IMR-90 (cell line): Measurements from ENCODE around the gene SNRPA1. TPM values are rescaled to one million over a fixed set of nuclear protein-coding genes. Genes with fewer than 3 reads are reported as not detected.

Experiments
- ATAC-seq: fragments of 200-7000 bp; cut with Tn5 transposase; 2 replicates; pipeline ENCODE4 v1.9.1; 2020; ENCODE audit warnings: low read depth, mild to moderate bottlenecking, moderate library complexity
- BruUV-seq: library from RNA; stranded (reverse); fragments of 400-500 nt; replicated peaks from 2 replicates; lab custom pipeline; 2021; lab: Mats Ljungman, UMichigan
- CTCF ChIA-PET: fragments of 300-600 bp; formaldehyde crosslinking; extraction: SDS; loops from one replicate; lab custom pipeline; 2021; ENCODE audit warnings: antibody characterized with exemption; lab: Yijun Ruan, JAX
- POLR2A ChIA-PET: fragments of 300-600 bp; sonication (Branson Sonifier 250); formaldehyde crosslinking; loops from one replicate; lab custom pipeline; 2022; ENCODE audit warnings: antibody characterized with exemption; ENCODE audit not compliant: unreplicated experiment; lab: Charles Lee
- DNase-seq: peaks from one replicate; pipeline ENCODE4 v3.0.0; 2013
- H2AFZ ChIP-seq: replicated peaks from 2 replicates; pipeline ENCODE3; 2013; ENCODE audit warnings: low read length, mild to moderate bottlenecking; ENCODE audit not compliant: poor library complexity
- H2AK5ac ChIP-seq: 2 replicates; pipeline ENCODE4 v1.6.1; 2013; ENCODE audit warnings: low read depth, low read length, inconsistent platforms
- H2AK9ac ChIP-seq: replicated peaks from 2 replicates; pipeline ENCODE3; 2013; ENCODE audit warnings: mild to moderate bottlenecking, low read depth, low read length, moderate library complexity; ENCODE audit not compliant: poor library complexity
- H2BK120ac ChIP-seq: 2 replicates; pipeline ENCODE4 v1.6.1; 2013; ENCODE audit warnings: low read depth, low read length, inconsistent platforms
- H2BK15ac ChIP-seq: 3 replicates; pipeline ENCODE4 v1.6.1; 2013; ENCODE audit warnings: low read depth, low read length, inconsistent platforms
- H2BK20ac ChIP-seq: 2 replicates; pipeline ENCODE4 v1.6.1; 2013; ENCODE audit warnings: low read depth, mild to moderate bottlenecking, inconsistent platforms, low read length, moderate library complexity
- H2BK5ac ChIP-seq: 2 replicates; pipeline ENCODE4 v1.6.1; 2013; ENCODE audit warnings: mild to moderate bottlenecking, low read depth, low read length, inconsistent platforms; ENCODE audit not compliant: poor library complexity, severe bottlenecking
- H3K14ac ChIP-seq: replicated peaks from 2 replicates; pipeline ENCODE4 v1.6.1; 2013; ENCODE audit warnings: low read depth, low read length, inconsistent platforms
- H3K18ac ChIP-seq: 2 replicates; pipeline ENCODE4 v1.6.1; 2013; ENCODE audit warnings: low read depth, low read length, control low read depth
- H3K23ac ChIP-seq: 2 replicates; pipeline ENCODE4 v1.6.1; 2013; ENCODE audit warnings: low read depth, low read length, inconsistent platforms
- H3K27ac ChIP-seq: 2 replicates; pipeline ENCODE4 v1.5.1; 2013; ENCODE audit warnings: mild to moderate bottlenecking, control low read depth, low read length; ENCODE audit not compliant: insufficient read depth
- H3K27me3 ChIP-seq: 2 replicates; pipeline ENCODE4 v1.6.1; 2013; ENCODE audit warnings: low read length; ENCODE audit not compliant: control insufficient read depth, insufficient read depth
- H3K36me3 ChIP-seq: 2 replicates; pipeline ENCODE4 v1.6.1; 2013; ENCODE audit warnings: low read length, mixed read lengths; ENCODE audit not compliant: control insufficient read depth, insufficient read depth
- H3K4ac ChIP-seq: 2 replicates; pipeline ENCODE4 v1.6.1; 2013; ENCODE audit warnings: low read depth, low read length, inconsistent platforms
- H3K4me1 ChIP-seq: 2 replicates; pipeline ENCODE4 v1.6.1; 2013; ENCODE audit warnings: low read length, mixed read lengths; ENCODE audit not compliant: control insufficient read depth, insufficient read depth
- H3K4me2 ChIP-seq: 2 replicates; pipeline ENCODE4 v1.6.1; 2013; ENCODE audit warnings: low read depth, mild to moderate bottlenecking, control low read depth, low read length, moderate library complexity
- H3K4me3 ChIP-seq: 2 replicates; pipeline ENCODE4 v1.5.1; 2013; ENCODE audit warnings: low read depth, mild to moderate bottlenecking, control low read depth, low read length, moderate library complexity; ENCODE audit not compliant: insufficient read depth
- H3K56ac ChIP-seq: 2 replicates; pipeline ENCODE4 v1.6.1; 2013; ENCODE audit warnings: low read length, inconsistent platforms; ENCODE audit not compliant: insufficient read depth; ENCODE audit errors: extremely low read depth
- H3K79me1 ChIP-seq, 2 experiments: 2 replicates each; pipeline ENCODE4 v1.6.1; 2013; ENCODE audit warnings: low read length in 2 of 2, inconsistent platforms in 1 of 2, low read depth in 1 of 2
- H3K9ac ChIP-seq: 2 replicates; pipeline ENCODE4 v1.6.1; 2013; ENCODE audit warnings: low read depth, low read length, control low read depth
- H3K9me1 ChIP-seq: 2 replicates; pipeline ENCODE4 v1.6.1; 2013; ENCODE audit warnings: low read length, inconsistent platforms; ENCODE audit not compliant: insufficient read depth
- H3K9me3 ChIP-seq: 2 replicates; pipeline ENCODE4 v1.6.1; 2013; ENCODE audit warnings: low read length; ENCODE audit not compliant: control insufficient read depth, insufficient read depth
- H4K20me1 ChIP-seq: 2 replicates; pipeline ENCODE4 v1.6.1; 2013; ENCODE audit warnings: low read length, inconsistent platforms; ENCODE audit not compliant: insufficient read depth
- H4K5ac ChIP-seq: 2 replicates; pipeline ENCODE4 v1.6.1; 2013; ENCODE audit warnings: mild to moderate bottlenecking, low read depth, low read length, control low read depth
- H4K8ac ChIP-seq, 2 experiments: 2 replicates each; pipeline ENCODE4 v1.6.1; 2013; ENCODE audit warnings: low read depth in 2 of 2, low read length in 2 of 2, control low read depth in 1 of 2, inconsistent platforms in 1 of 2
- H4K91ac ChIP-seq: 2 replicates; pipeline ENCODE4 v1.6.1; 2013; ENCODE audit warnings: low read depth, low read length, inconsistent platforms; ENCODE audit not compliant: insufficient read depth
- BHLHE40 ChIP-seq: fragments of 150-350 bp; IDR thresholded peaks from 2 replicates; pipeline ENCODE4 v1.6.1; 2016; ENCODE audit warnings: mild to moderate bottlenecking, low read depth, low read length
- CEBPB ChIP-seq: IDR thresholded peaks from 2 replicates; pipeline ENCODE4 v1.6.1; 2012; ENCODE audit warnings: low read depth, low read length, improper control_type of control experiment
- CHD1 ChIP-seq: IDR thresholded peaks from 2 replicates; pipeline ENCODE4 v1.6.1; 2012; ENCODE audit warnings: low read depth, low read length, improper control_type of control experiment
- CTCF ChIP-seq: conservative IDR thresholded peaks from 2 replicates; pipeline ENCODE4 v1.5.1; 2012; ENCODE audit warnings: mild to moderate bottlenecking, low read depth, low read length, improper control_type of control experiment
- ELK1 ChIP-seq: fragments of 150-350 bp; IDR thresholded peaks from 2 replicates; pipeline ENCODE4 v1.6.1; 2016; ENCODE audit warnings: low read depth, mild to moderate bottlenecking, low read length, moderate library complexity, borderline replicate concordance
- FOS ChIP-seq: fragments of 150-350 bp; IDR thresholded peaks from 2 replicates; pipeline ENCODE4 v1.6.1; 2016; ENCODE audit warnings: low read depth, low read length
- MAFK ChIP-seq: IDR thresholded peaks from 2 replicates; pipeline ENCODE4 v1.6.1; 2012; ENCODE audit warnings: low read depth, low read length, improper control_type of control experiment
- MAZ ChIP-seq: IDR thresholded peaks from 2 replicates; pipeline ENCODE4 v1.6.1; 2012; ENCODE audit warnings: low read depth, mild to moderate bottlenecking, low read length, improper control_type of control experiment, moderate library complexity, borderline replicate concordance
- POLR2A ChIP-seq: IDR thresholded peaks from 2 replicates; pipeline ENCODE4 v1.6.1; 2012; ENCODE audit warnings: mild to moderate bottlenecking, low read depth, low read length
- RCOR1 ChIP-seq: IDR thresholded peaks from 2 replicates; pipeline ENCODE4 v1.6.1; 2012; ENCODE audit warnings: mild to moderate bottlenecking, low read length, improper control_type of control experiment; ENCODE audit not compliant: insufficient replicate concordance
- SMC3 ChIP-seq: fragments of 150-350 bp; IDR thresholded peaks from 2 replicates; pipeline ENCODE4 v1.6.1; 2016; ENCODE audit warnings: low read depth, mild to moderate bottlenecking, antibody characterized with exemption, low read length, moderate library complexity
- USF2 ChIP-seq: fragments of 150-350 bp; IDR thresholded peaks from 2 replicates; pipeline ENCODE4 v1.6.1; 2017; ENCODE audit warnings: mild to moderate bottlenecking, antibody characterized with exemption, low read length, low read depth
- WGBS, 2 experiments: methylation state at CpG; one replicate each; pipeline versions ENCODE4 v1.1.5 to v1.1.7; 2013; ENCODE audit warnings: missing lambda C conversion rate in 2 of 2; ENCODE audit not compliant: insufficient read length in 1 of 2; ENCODE audit errors: extremely low coverage in 2 of 2; 5-methylcytosine and 5-hydroxymethylcytosine counted together
- dilution Hi-C: fragments of 300-500 bp; cut with HindIII; formaldehyde crosslinking; loops from one replicate; pipeline ENCODE4 v1.14.3; 2018; ENCODE audit warnings: low sequenced_read_pairs; ENCODE audit not compliant: unreplicated experiment
- in situ Hi-C: fragments of 300-500 bp; cut with MboI; formaldehyde crosslinking; loops from 3 replicates; pipeline ENCODE4 v1.14.3; 2019; ENCODE audit warnings: low sequenced_read_pairs, inconsistent platforms, mixed read lengths
- intact Hi-C: fragments of 100-400 bp; cut with micrococcal nuclease; formaldehyde crosslinking; loops from 2 replicates; pipeline ENCODE4 v1.10.0; 2022
- polyA plus RNA-seq, 3 experiments: library from polyadenylated mRNA; depleted of rRNA; stranded (reverse); fragments of >200 nt; gene quantifications; 2 replicates each; pipeline ENCODE4 v1.2.3, GENCODE V29; 2012; ENCODE audit warnings: low replicate concordance in 1 of 3
- total RNA-seq: library from RNA; depleted of rRNA; stranded (reverse); fragments of >200 nt; gene quantifications from 2 replicates; pipeline ENCODE4 v1.2.3, GENCODE V29; 2012

Gene SNRPA1
- total and polyA plus RNA-seq, 2 of the 4 experiments (the other 2 are of a cell fraction): 37.1 to 79.9 TPM

- in situ Hi-C loops (no loop called here), dilution Hi-C loops (no loop called here), intact Hi-C loops (no loop called here)
- TF ChIP-seq SMC3: no peak
- no peak for TF ChIP-seq CHD1
- no peak for TF ChIP-seq BHLHE40
- no peak for TF ChIP-seq RCOR1
- TF ChIP-seq CTCF: no peak
- TF ChIP-seq POLR2A: no peak
- no peak for TF ChIP-seq CEBPB
- TF ChIP-seq MAZ: no peak
- no peak for TF ChIP-seq USF2
- TF ChIP-seq FOS: no peak
- TF ChIP-seq ELK1: no peak
- no peak for TF ChIP-seq MAFK
- H2BK5ac ChIP-seq: no peak overlapping the region
- H4K8ac ChIP-seq: no peak overlapping the region
- no peak overlapping the region for H3K56ac ChIP-seq
- H2BK20ac ChIP-seq: no peak overlapping the region
- H2BK120ac ChIP-seq: no peak overlapping the region
- no peaks in the 10 kb centered on the region for H3K9me3 ChIP-seq
- no peaks in the 10 kb centered on the region for H3K36me3 ChIP-seq
- H3K14ac ChIP-seq: no peak overlapping the region
- 34% methylated on average over 5 of the region's 20 CpGs; no CpG with 5 or more reads in 1 of the 2 experiments for WGBS, 2 experiments
- no peak overlapping the region for H2AK5ac ChIP-seq
- H2BK15ac ChIP-seq: no peak overlapping the region
- no peak overlapping the region for H3K27ac ChIP-seq
- H3K4me1 ChIP-seq: no peaks in the 10 kb centered on the region
- H3K9me1 ChIP-seq: no peaks in the 10 kb centered on the region
- no peak overlapping the region for H3K23ac ChIP-seq
- no peak overlapping the region for H3K4ac ChIP-seq
- H3K18ac ChIP-seq: no peak overlapping the region
- no peak overlapping the region for H3K4me3 ChIP-seq
- no peak overlapping the region for H4K91ac ChIP-seq
- peak overlapping the region; percentile 14 for H2AFZ ChIP-seq
- no peak overlapping the region for H2AK9ac ChIP-seq
- BruUV-seq: no TSS peak
- ChIA-PET POLR2A (no interaction called here), CTCF (no interaction called here)
- H3K27me3 ChIP-seq: peaks cover 24% of the 10 kb centered on the region
- ATAC-seq (no peak), DNase-seq (no peak)
- no peaks in the 10 kb centered on the region for H3K79me1 ChIP-seq
- no peak overlapping the region for H3K4me2 ChIP-seq
- no peak overlapping the region for H4K5ac ChIP-seq
- no peak overlapping the region for H3K9ac ChIP-seq
- H4K20me1 ChIP-seq: no peaks in the 10 kb centered on the region
Observed at GRCh38 chr15:101308604-101309435, 13.8 kb upstream of the SNRPA1 start.
